Measurements from ENCODE around the gene CACNA1D. TPM values are rescaled to one million over a fixed set of nuclear protein-coding genes. Genes with fewer than 3 reads are reported as not detected.

Gene CACNA1D
- polyA plus RNA-seq, 1 donor (not counting 4 experiments of a cell fraction or from before 2014, with no cell fraction given), result 0.20 TPM

DNA sequence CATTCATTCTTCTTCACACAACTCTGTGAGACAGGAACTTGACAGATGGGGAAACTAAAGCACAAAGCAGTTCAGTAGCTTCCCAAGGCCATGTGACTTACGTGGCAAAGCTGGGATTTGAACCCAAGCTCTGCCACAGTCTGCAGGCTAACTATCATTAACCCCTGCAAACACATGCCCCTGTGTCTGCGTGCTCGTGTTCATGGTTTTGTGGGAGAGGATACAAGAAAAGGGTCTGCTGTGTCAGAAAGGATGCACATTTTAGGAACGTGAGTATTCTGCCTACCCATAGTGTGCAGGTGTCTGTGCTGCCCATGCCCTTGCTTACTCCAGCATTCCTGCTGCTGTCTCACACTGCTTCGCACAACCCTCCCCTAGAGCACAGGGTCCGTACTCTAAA, 214.8 kb downstream of the CACNA1D start:
- Histone ChIP-seq H3K27me3 (ENCODE audit: control insufficient read depth, extremely low read depth, insufficient read depth, low read length) (peaks cover 9% of the 10 kb centered on the region), H3K4me2 (ENCODE audit: control insufficient read depth, extremely low read depth, insufficient read depth, low read depth, low read length) (no peak overlapping the region), H3K9me3 (ENCODE audit: control insufficient read depth, low read depth, low read length) (no peaks in the 10 kb centered on the region), H3K9me1 (ENCODE audit: control insufficient read depth, extremely low read depth, insufficient read depth, low read length) (no peaks in the 10 kb centered on the region), H3K27ac (ENCODE audit: control insufficient read depth, insufficient read depth, low read length) (no peak overlapping the region), H4K20me1 (ENCODE audit: control insufficient read depth, extremely low read depth, insufficient read depth, low read length) (no peaks in the 10 kb centered on the region), H3K79me2 (ENCODE audit: control insufficient read depth, insufficient read depth, low read length) (no peaks in the 10 kb centered on the region), H3K4me3 (ENCODE audit: control insufficient read depth in 2 of 3, extremely low read depth in 1 of 3, insufficient read depth in 2 of 3, low read depth in 1 of 3, low read length in 3 of 3) (no peak overlapping the region), H3K36me3 (ENCODE audit: control insufficient read depth in 2 of 2, extremely low read depth in 1 of 2, insufficient read depth in 2 of 2, low read length in 2 of 2) (no peaks in the 10 kb centered on the region), H2AFZ (ENCODE audit: control insufficient read depth, low read length) (no peak overlapping the region), H3K4me1 (ENCODE audit: control insufficient read depth, extremely low read depth, insufficient read depth, low read length) (no peaks in the 10 kb centered on the region), H3K9ac (ENCODE audit: control insufficient read depth, extremely low read depth, insufficient read depth, low read length) (no peak overlapping the region)
- DNase-seq (ENCODE audit: low read depth, low spot score) (no peak), FAIRE-seq (no peak)
- TF ChIP-seq, protein P1, sequence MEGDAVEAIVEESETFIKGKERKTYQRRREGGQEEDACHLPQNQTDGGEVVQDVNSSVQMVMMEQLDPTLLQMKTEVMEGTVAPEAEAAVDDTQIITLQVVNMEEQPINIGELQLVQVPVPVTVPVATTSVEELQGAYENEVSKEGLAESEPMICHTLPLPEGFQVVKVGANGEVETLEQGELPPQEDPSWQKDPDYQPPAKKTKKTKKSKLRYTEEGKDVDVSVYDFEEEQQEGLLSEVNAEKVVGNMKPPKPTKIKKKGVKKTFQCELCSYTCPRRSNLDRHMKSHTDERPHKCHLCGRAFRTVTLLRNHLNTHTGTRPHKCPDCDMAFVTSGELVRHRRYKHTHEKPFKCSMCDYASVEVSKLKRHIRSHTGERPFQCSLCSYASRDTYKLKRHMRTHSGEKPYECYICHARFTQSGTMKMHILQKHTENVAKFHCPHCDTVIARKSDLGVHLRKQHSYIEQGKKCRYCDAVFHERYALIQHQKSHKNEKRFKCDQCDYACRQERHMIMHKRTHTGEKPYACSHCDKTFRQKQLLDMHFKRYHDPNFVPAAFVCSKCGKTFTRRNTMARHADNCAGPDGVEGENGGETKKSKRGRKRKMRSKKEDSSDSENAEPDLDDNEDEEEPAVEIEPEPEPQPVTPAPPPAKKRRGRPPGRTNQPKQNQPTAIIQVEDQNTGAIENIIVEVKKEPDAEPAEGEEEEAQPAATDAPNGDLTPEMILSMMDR (optimal IDR thresholded peaks at IDR 0.05 in 1 of 3, IDR thresholded peaks at IDR 0.05 in 1 of 3, conservative IDR thresholded peaks at IDR 0.05 in 1 of 3; ENCODE audit: extremely low read depth in 1 of 3, insufficient read depth in 2 of 3, low read length in 3 of 3), result no peak
- TF ChIP-seq EZH2 (IDR thresholded peaks at IDR 0.05; ENCODE audit: low read length), result no peak
- dilution Hi-C loops (cut with MboI; ENCODE audit: extremely low pct_ligation_motif_present, low sequenced_read_pairs), result no loop called here

DNA sequence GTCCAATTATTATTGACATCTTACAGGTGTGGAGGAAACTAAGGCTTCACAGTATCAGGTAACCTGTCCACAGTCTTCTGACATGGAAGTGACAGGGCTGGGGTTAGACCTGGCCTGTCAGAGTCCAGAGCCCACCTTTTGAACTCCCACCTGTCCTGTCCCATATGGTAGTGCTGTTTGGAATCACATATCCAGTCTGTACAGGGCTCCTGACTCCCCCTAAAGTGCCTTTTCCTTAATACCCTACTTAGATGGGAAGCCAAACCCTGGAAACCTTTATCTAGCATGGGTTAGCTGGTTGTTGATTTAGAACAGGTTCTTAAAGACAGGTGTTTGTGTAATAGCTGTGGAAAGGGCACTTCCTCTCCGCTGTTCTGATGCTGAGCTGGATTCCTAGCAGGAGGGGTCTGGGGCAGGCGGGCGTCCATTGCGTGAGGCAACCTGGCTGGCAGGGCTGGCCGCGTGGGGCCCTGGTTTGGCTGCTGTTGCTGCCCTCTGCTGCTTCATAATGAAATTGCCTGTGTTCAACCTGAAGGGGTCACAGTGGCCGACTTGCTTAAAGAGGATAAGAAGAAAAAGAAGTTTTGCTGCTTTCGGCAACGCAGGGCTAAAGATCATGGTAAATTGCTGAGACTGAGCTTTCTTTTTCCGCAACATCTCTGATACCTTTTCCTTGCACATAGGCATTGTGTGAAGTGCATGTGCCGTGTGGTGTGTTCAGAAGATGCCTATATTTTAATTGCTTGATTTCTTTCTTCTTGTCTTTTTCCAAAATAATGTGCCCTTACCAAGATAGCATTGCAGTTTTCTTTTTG, 215.7 kb downstream of the CACNA1D start:
- Histone ChIP-seq H2AFZ (ENCODE audit: control insufficient read depth, low read length) (no peak overlapping the region), H3K4me1 (ENCODE audit: control insufficient read depth, extremely low read depth, insufficient read depth, low read length) (no peaks in the 10 kb centered on the region), H3K79me2 (ENCODE audit: control insufficient read depth, insufficient read depth, low read length) (no peaks in the 10 kb centered on the region), H3K4me2 (ENCODE audit: control insufficient read depth, extremely low read depth, insufficient read depth, low read depth, low read length) (no peak overlapping the region), H3K9ac (ENCODE audit: control insufficient read depth, extremely low read depth, insufficient read depth, low read length) (no peak overlapping the region), H3K36me3 (ENCODE audit: control insufficient read depth in 2 of 2, extremely low read depth in 1 of 2, insufficient read depth in 2 of 2, low read length in 2 of 2) (no peaks in the 10 kb centered on the region), H4K20me1 (ENCODE audit: control insufficient read depth, extremely low read depth, insufficient read depth, low read length) (no peaks in the 10 kb centered on the region), H3K27me3 (ENCODE audit: control insufficient read depth, extremely low read depth, insufficient read depth, low read length) (peaks cover 9% of the 10 kb centered on the region), H3K9me1 (ENCODE audit: control insufficient read depth, extremely low read depth, insufficient read depth, low read length) (no peaks in the 10 kb centered on the region), H3K9me3 (ENCODE audit: control insufficient read depth, low read depth, low read length) (no peaks in the 10 kb centered on the region), H3K27ac (ENCODE audit: control insufficient read depth, insufficient read depth, low read length) (no peak overlapping the region), H3K4me3 (ENCODE audit: control insufficient read depth in 2 of 3, extremely low read depth in 1 of 3, insufficient read depth in 2 of 3, low read depth in 1 of 3, low read length in 3 of 3) (no peak overlapping the region)
- dilution Hi-C loops (cut with MboI; ENCODE audit: extremely low pct_ligation_motif_present, low sequenced_read_pairs), result no loop called here
- DNase-seq (ENCODE audit: low read depth, low spot score), result peak; percentile 15
- TF ChIP-seq, protein P1 (optimal IDR thresholded peaks at IDR 0.05 in 1 of 3, IDR thresholded peaks at IDR 0.05 in 1 of 3, conservative IDR thresholded peaks at IDR 0.05 in 1 of 3; ENCODE audit: extremely low read depth in 1 of 3, insufficient read depth in 2 of 3, low read length in 3 of 3), result peak; percentile 78 to 87 (median 82)
- TF ChIP-seq EZH2 (IDR thresholded peaks at IDR 0.05; ENCODE audit: low read length), result no peak
- FAIRE-seq, result no peak
